Measurements from ENCODE around the gene TMEM150A. TPM values are rescaled to one million over a fixed set of nuclear protein-coding genes. Genes with fewer than 3 reads are reported as not detected.
A peak's percentile ranks its signal among the peaks of the same experiment; 100 is the strongest.

The TMEM150A gene
- 4.7 TPM for total RNA-seq

DNA sequence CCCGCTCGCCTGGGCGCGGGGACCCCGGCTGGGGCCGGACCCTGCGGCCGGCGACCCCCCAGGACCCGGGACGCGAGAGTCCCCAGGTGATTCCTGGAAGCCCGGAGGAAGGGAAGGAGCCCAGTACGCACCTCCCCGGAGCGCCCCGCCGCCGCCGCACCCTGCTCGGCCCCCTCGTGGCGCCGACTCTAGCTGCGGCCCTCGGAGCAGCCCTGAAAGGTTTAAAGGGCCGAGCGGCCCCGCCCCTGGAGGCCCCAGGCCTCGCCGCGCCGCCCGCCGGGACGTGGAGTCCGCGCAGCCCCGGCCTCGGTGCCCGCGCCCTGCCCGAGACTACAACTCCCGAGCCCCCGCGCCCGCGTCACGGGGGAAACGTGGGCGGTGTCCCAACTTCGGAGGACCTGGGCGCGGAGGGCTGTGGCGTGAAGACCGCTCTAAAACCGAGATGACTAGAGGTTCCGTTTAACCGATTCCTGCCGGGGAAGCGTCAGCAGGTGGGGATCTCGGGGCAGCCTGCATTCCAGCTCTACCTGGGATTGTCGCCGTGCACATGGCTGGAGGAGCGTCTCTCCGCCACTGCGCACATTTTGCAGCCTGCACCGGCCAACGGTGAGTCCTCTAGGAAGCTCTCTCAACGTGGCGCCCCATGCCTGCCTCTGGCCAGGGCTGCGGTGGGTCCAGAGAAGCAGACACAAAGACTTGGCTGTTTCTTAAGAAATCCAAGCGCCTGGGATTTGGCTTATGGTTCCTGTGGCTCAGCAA lies at the start of gene TMEM150A:
Gene TMEM150A (minus strand): TSS at position 223 of the 759 bp plus-strand sequence. CDS start 750 bp downstream, outside the sequence.
- H3K27ac ChIP-seq (ENCODE audit: low read depth, low read length): peak within 1 kb of the TSS; percentile 88
- H3K4me3 ChIP-seq (ENCODE audit: low read length in 3 of 3): peak within 1 kb of the TSS; percentile 88 to 100 (median 97)
- peaks cover 24 to 34% (median 33%) of the 10 kb centered on the region in 3 donors for H3K36me3 ChIP-seq (ENCODE audit: control insufficient read depth in 3 of 3, insufficient read depth in 3 of 3, low read length in 3 of 3)
- H3K27me3 ChIP-seq (ENCODE audit: control insufficient read depth in 3 of 3, insufficient read depth in 3 of 3, low read length in 3 of 3): no peaks in the 10 kb centered on the region
- H3K4me1 ChIP-seq (ENCODE audit: control insufficient read depth in 3 of 3, insufficient read depth in 3 of 3, low read length in 3 of 3): peaks cover 57 to 68% (median 58%) of the 10 kb centered on the region in 3 donors
- H3K9me3 ChIP-seq (ENCODE audit: control insufficient read depth in 3 of 3, low read length in 3 of 3): no peaks in the 10 kb centered on the region
- H3K9ac ChIP-seq (ENCODE audit: low read depth in 1 of 3, low read length in 3 of 3): peak within 1 kb of the TSS; percentile 82 to 97 (median 97)

GRCh38 chr2:85652056-85652455 lies 49.6 kb upstream of the TMEM150A start:
- Histone ChIP-seq H3K27me3 (ENCODE audit: control insufficient read depth in 3 of 3, insufficient read depth in 3 of 3, low read length in 3 of 3) (no peaks in the 10 kb centered on the region), H3K4me1 (ENCODE audit: control insufficient read depth in 3 of 3, insufficient read depth in 3 of 3, low read length in 3 of 3) (no peaks in the 10 kb centered on the region), H3K4me3 (ENCODE audit: low read length in 3 of 3) (no peak overlapping the region), H3K36me3 (ENCODE audit: control insufficient read depth in 3 of 3, insufficient read depth in 3 of 3, low read length in 3 of 3) (peaks cover 41 to 50% (median 44%) of the 10 kb centered on the region in 3 donors), H3K9me3 (ENCODE audit: control insufficient read depth in 3 of 3, low read length in 3 of 3) (no peaks in the 10 kb centered on the region), H3K9ac (ENCODE audit: low read depth in 1 of 3, low read length in 3 of 3) (no peak overlapping the region), H3K27ac (ENCODE audit: low read depth, low read length) (no peak overlapping the region)

DNA sequence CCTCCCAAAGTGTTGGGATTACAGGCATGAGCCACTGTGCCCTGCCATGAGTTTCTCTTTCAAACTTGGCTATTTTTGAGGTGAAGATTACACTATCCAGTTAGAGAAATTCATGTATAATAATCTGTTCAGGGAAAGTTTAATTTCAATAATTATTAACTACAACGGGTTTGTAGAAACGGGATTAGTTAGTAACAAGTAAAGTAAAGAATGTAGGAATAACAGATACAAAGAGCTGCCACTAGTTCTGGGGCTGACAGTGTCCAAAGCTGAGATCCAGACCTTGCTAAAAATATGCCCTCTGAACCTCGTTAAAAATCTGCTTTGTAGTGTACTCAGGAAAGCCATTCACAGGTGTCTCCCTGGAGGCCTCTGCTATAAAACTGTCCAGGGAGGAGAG lies 48.6 kb upstream of the TMEM150A start:
- Histone ChIP-seq H3K27ac (ENCODE audit: low read depth, low read length) (no peak overlapping the region), H3K9me3 (ENCODE audit: control insufficient read depth in 3 of 3, low read length in 3 of 3) (no peaks in the 10 kb centered on the region), H3K36me3 (ENCODE audit: control insufficient read depth in 3 of 3, insufficient read depth in 3 of 3, low read length in 3 of 3) (peaks cover 45 to 55% (median 51%) of the 10 kb centered on the region in 3 donors), H3K4me1 (ENCODE audit: control insufficient read depth in 3 of 3, insufficient read depth in 3 of 3, low read length in 3 of 3) (no peaks in the 10 kb centered on the region), H3K9ac (ENCODE audit: low read depth in 1 of 3, low read length in 3 of 3) (no peak overlapping the region), H3K27me3 (ENCODE audit: control insufficient read depth in 3 of 3, insufficient read depth in 3 of 3, low read length in 3 of 3) (no peaks in the 10 kb centered on the region), H3K4me3 (ENCODE audit: low read length in 3 of 3) (no peak overlapping the region)

DNA sequence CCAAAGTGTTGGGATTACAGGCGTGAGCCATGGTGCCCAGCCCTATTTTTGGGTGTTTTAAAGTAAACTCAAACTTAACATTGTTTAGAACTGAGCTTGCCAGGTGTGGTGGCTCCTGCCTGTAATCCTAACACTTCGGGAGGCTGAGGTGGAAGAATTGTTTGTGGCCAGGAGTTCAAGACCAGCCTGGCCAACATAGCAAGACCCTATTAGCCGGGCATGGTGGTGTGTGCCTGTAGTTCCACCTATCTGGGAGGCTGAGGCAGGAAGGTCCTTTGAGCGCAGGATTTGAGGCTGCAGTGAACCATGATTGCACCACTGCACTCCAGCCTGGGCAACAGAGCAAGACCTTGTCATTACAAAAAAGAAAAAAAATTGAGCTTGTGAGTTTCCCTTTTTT lies 48.0 kb upstream of the TMEM150A start:
- Histone ChIP-seq H3K4me3 (ENCODE audit: low read length in 3 of 3) (no peak overlapping the region), H3K9me3 (ENCODE audit: control insufficient read depth in 3 of 3, low read length in 3 of 3) (no peaks in the 10 kb centered on the region), H3K27ac (ENCODE audit: low read depth, low read length) (no peak overlapping the region), H3K36me3 (ENCODE audit: control insufficient read depth in 3 of 3, insufficient read depth in 3 of 3, low read length in 3 of 3) (peaks cover 48 to 59% (median 57%) of the 10 kb centered on the region in 3 donors), H3K27me3 (ENCODE audit: control insufficient read depth in 3 of 3, insufficient read depth in 3 of 3, low read length in 3 of 3) (no peaks in the 10 kb centered on the region), H3K9ac (ENCODE audit: low read depth in 1 of 3, low read length in 3 of 3) (no peak overlapping the region), H3K4me1 (ENCODE audit: control insufficient read depth in 3 of 3, insufficient read depth in 3 of 3, low read length in 3 of 3) (no peaks in the 10 kb centered on the region)

- peaks cover 54 to 65% (median 64%) of the 10 kb centered on the region in 3 donors for H3K36me3 ChIP-seq (ENCODE audit: control insufficient read depth in 3 of 3, insufficient read depth in 3 of 3, low read length in 3 of 3)
- no peaks in the 10 kb centered on the region for H3K9me3 ChIP-seq (ENCODE audit: control insufficient read depth in 3 of 3, low read length in 3 of 3)
- no peak overlapping the region for H3K27ac ChIP-seq (ENCODE audit: low read depth, low read length)
- no peaks in the 10 kb centered on the region for H3K27me3 ChIP-seq (ENCODE audit: control insufficient read depth in 3 of 3, insufficient read depth in 3 of 3, low read length in 3 of 3)
- H3K4me3 ChIP-seq (ENCODE audit: low read length in 3 of 3): no peak overlapping the region
- no peak overlapping the region for H3K9ac ChIP-seq (ENCODE audit: low read depth in 1 of 3, low read length in 3 of 3)
- H3K4me1 ChIP-seq (ENCODE audit: control insufficient read depth in 3 of 3, insufficient read depth in 3 of 3, low read length in 3 of 3): peaks cover 0 to 9% (median 6%) of the 10 kb centered on the region in 3 donors
Measured at GRCh38 chr2:85649201-85650190, 47.0 kb upstream of the TMEM150A start.

DNA sequence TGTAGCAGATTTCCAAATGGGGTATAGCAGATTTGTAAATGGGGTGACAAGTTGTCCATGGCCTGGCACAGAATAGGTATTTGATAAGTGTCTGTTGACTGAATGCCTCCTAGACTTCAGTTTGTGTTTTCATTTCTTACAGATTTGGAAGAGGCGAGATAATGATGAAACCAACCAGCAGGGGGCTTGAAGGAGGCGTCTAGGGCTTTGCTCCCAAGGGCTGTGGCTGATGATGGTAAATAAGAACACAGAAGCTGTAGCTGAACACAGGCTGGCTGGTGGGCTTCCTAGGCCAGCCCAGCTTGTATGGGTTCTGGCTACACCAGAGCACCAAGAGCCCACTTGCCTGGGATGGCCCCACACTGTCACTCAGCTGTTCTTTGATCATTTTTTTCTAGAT lies 46.1 kb upstream of the TMEM150A start:
- Histone ChIP-seq H3K27ac (ENCODE audit: low read depth, low read length) (no peak overlapping the region), H3K9ac (ENCODE audit: low read depth in 1 of 3, low read length in 3 of 3) (no peak overlapping the region), H3K4me1 (ENCODE audit: control insufficient read depth in 3 of 3, insufficient read depth in 3 of 3, low read length in 3 of 3) (peaks cover 0 to 9% (median 6%) of the 10 kb centered on the region in 3 donors), H3K36me3 (ENCODE audit: control insufficient read depth in 3 of 3, insufficient read depth in 3 of 3, low read length in 3 of 3) (peaks cover 55 to 69% (median 65%) of the 10 kb centered on the region in 3 donors), H3K27me3 (ENCODE audit: control insufficient read depth in 3 of 3, insufficient read depth in 3 of 3, low read length in 3 of 3) (no peaks in the 10 kb centered on the region), H3K4me3 (ENCODE audit: low read length in 3 of 3) (no peak overlapping the region), H3K9me3 (ENCODE audit: control insufficient read depth in 3 of 3, low read length in 3 of 3) (no peaks in the 10 kb centered on the region)

- H3K9me3 ChIP-seq (ENCODE audit: control insufficient read depth in 3 of 3, low read length in 3 of 3): no peaks in the 10 kb centered on the region
- no peak overlapping the region for H3K4me3 ChIP-seq (ENCODE audit: low read length in 3 of 3)
- H3K9ac ChIP-seq (ENCODE audit: low read depth in 1 of 3, low read length in 3 of 3): no peak overlapping the region
- H3K4me1 ChIP-seq (ENCODE audit: control insufficient read depth in 3 of 3, insufficient read depth in 3 of 3, low read length in 3 of 3): peaks cover 0 to 9% (median 6%) of the 10 kb centered on the region in 3 donors
- H3K27ac ChIP-seq (ENCODE audit: low read depth, low read length): no peak overlapping the region
- peaks cover 59 to 75% (median 69%) of the 10 kb centered on the region in 3 donors for H3K36me3 ChIP-seq (ENCODE audit: control insufficient read depth in 3 of 3, insufficient read depth in 3 of 3, low read length in 3 of 3)
- no peaks in the 10 kb centered on the region for H3K27me3 ChIP-seq (ENCODE audit: control insufficient read depth in 3 of 3, insufficient read depth in 3 of 3, low read length in 3 of 3)
Measured at GRCh38 chr2:85647823-85648526, 45.5 kb upstream of the TMEM150A start.

DNA sequence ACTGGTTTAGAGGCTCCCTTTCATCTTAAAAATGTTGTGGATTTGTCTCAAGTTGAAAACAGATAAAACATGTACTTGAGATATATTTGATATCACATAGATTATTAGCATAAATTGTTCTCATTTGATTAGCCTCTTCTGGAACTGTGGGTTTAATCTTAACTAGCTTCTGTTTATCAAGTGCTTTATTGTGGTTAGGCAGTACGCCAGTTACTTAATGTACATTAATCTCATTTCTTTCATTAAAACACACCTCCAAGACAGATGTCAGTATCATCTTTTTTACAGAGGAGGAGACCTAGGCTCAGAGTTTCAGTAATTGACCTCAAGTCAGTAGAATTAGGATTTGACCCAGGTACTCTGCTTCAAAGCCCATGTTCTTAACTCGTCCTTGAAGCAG lies 43.7 kb upstream of the TMEM150A start:
- Histone ChIP-seq H3K27me3 (ENCODE audit: control insufficient read depth in 3 of 3, insufficient read depth in 3 of 3, low read length in 3 of 3) (no peaks in the 10 kb centered on the region), H3K27ac (ENCODE audit: low read depth, low read length) (no peak overlapping the region), H3K9me3 (ENCODE audit: control insufficient read depth in 3 of 3, low read length in 3 of 3) (no peaks in the 10 kb centered on the region), H3K9ac (ENCODE audit: low read depth in 1 of 3, low read length in 3 of 3) (no peak overlapping the region), H3K4me1 (ENCODE audit: control insufficient read depth in 3 of 3, insufficient read depth in 3 of 3, low read length in 3 of 3) (peaks cover 0 to 9% (median 6%) of the 10 kb centered on the region in 3 donors), H3K36me3 (ENCODE audit: control insufficient read depth in 3 of 3, insufficient read depth in 3 of 3, low read length in 3 of 3) (peaks cover 71 to 84% (median 76%) of the 10 kb centered on the region in 3 donors), H3K4me3 (ENCODE audit: low read length in 3 of 3) (no peak overlapping the region)

GRCh38 chr2:85644909-85645308 lies 42.4 kb upstream of the TMEM150A start:
- Histone ChIP-seq H3K9me3 (ENCODE audit: control insufficient read depth in 3 of 3, low read length in 3 of 3) (no peaks in the 10 kb centered on the region), H3K4me3 (ENCODE audit: low read length in 3 of 3) (no peak overlapping the region), H3K27me3 (ENCODE audit: control insufficient read depth in 3 of 3, insufficient read depth in 3 of 3, low read length in 3 of 3) (no peaks in the 10 kb centered on the region), H3K27ac (ENCODE audit: low read depth, low read length) (peak overlapping the region; percentile 50), H3K9ac (ENCODE audit: low read depth in 1 of 3, low read length in 3 of 3) (no peak overlapping the region), H3K4me1 (ENCODE audit: control insufficient read depth in 3 of 3, insufficient read depth in 3 of 3, low read length in 3 of 3) (peaks cover 0 to 9% (median 6%) of the 10 kb centered on the region in 3 donors), H3K36me3 (ENCODE audit: control insufficient read depth in 3 of 3, insufficient read depth in 3 of 3, low read length in 3 of 3) (peaks cover 73 to 85% (median 78%) of the 10 kb centered on the region in 3 donors)
